SK-N-DZ (cell line): ENCODE results near the gene GATB.
"Not testable (repeated sequence)": the region's sequence is repeated elsewhere in the genome, so short reads cannot be mapped to it uniquely, and the experiment has no call there.

Experiments
- DNase-seq: peaks from one replicate; pipeline ENCODE4 v3.0.0-alpha.2; 2015; ENCODE audit warnings: low spot score

Gene GATB

GRCh38 chr4:151731670-151732069, 29.1 kb downstream of the GATB start:
- DNase-seq = not testable (repeated sequence)

- DNase-seq = peak; percentile 3
Measured at GRCh38 chr4:151729731-151730559, 30.9 kb downstream of the GATB start.

- no peak for DNase-seq
Measured at GRCh38 chr4:151728679-151729078, 32.1 kb downstream of the GATB start.

GRCh38 chr4:151728006-151728405, 32.8 kb downstream of the GATB start:
- DNase-seq = no peak

GRCh38 chr4:151727365-151727764, 33.4 kb downstream of the GATB start:
- DNase-seq = no peak

GRCh38 chr4:151725087-151725486, 35.7 kb downstream of the GATB start:
- no peak for DNase-seq

GRCh38 chr4:151721916-151722315, 38.9 kb downstream of the GATB start:
- DNase-seq = no peak

GRCh38 chr4:151721466-151721865, 39.3 kb downstream of the GATB start:
- no peak for DNase-seq

GRCh38 chr4:151719956-151720334, 40.9 kb downstream of the GATB start:
- no peak for DNase-seq

GRCh38 chr4:151718984-151719955, 41.5 kb downstream of the GATB start:
- no peak for DNase-seq

- no peak for DNase-seq
Measured at GRCh38 chr4:151717909-151718628, 42.7 kb downstream of the GATB start.

GRCh38 chr4:151717314-151717713, 43.5 kb downstream of the GATB start:
- DNase-seq = no peak

GRCh38 chr4:151716324-151716723, 44.5 kb downstream of the GATB start:
- no peak for DNase-seq

GRCh38 chr4:151715881-151716280, 44.9 kb downstream of the GATB start:
- no peak for DNase-seq

- no peak for DNase-seq
Measured at GRCh38 chr4:151712777-151713176, 48.0 kb downstream of the GATB start.

GRCh38 chr4:151711646-151712045, 49.2 kb downstream of the GATB start:
- DNase-seq = no peak

- no peak for DNase-seq
Measured at GRCh38 chr4:151709587-151709986, 51.2 kb downstream of the GATB start.

- DNase-seq = no peak
Measured at GRCh38 chr4:151709071-151709470, 51.7 kb downstream of the GATB start.

GRCh38 chr4:151708100-151708499, 52.7 kb downstream of the GATB start:
- no peak for DNase-seq

GRCh38 chr4:151703401-151703800, 57.4 kb downstream of the GATB start:
- DNase-seq = no peak

- no peak for DNase-seq
Measured at GRCh38 chr4:151702256-151702655, 58.6 kb downstream of the GATB start.
